ENCODE measurements around the gene CNGA3.

The CNGA3 gene

GRCh38 chr2:98378901-98379300 is 32.6 kb downstream of the CNGA3 start:
- DNase-seq, result no peak

- no peak for DNase-seq
Measured at GRCh38 chr2:98379311-98380202, 33.3 kb downstream of the CNGA3 start.

- DNase-seq, result no peak
Measured at GRCh38 chr2:98380203-98380535, 33.9 kb downstream of the CNGA3 start.

- no peak for DNase-seq
Measured at GRCh38 chr2:98381494-98381893, 35.2 kb downstream of the CNGA3 start.

- no peak for DNase-seq
Measured at GRCh38 chr2:98382086-98382485, 35.8 kb downstream of the CNGA3 start.

- DNase-seq, result no peak
Measured at GRCh38 chr2:98382739-98383138, 36.5 kb downstream of the CNGA3 start.

- DNase-seq, result no peak
Measured at GRCh38 chr2:98383166-98383565, 36.9 kb downstream of the CNGA3 start.

GRCh38 chr2:98385050-98385699 is 38.9 kb downstream of the CNGA3 start:
- DNase-seq, result peak; percentile 40

GRCh38 chr2:98387478-98387877 is 41.2 kb downstream of the CNGA3 start:
- DNase-seq, result no peak

GRCh38 chr2:98388081-98388480 is 41.8 kb downstream of the CNGA3 start:
- no peak for DNase-seq

GRCh38 chr2:98388601-98389250 is 42.5 kb downstream of the CNGA3 start:
- DNase-seq, result no peak

GRCh38 chr2:98389251-98389605 is 43.0 kb downstream of the CNGA3 start:
- no peak for DNase-seq

GRCh38 chr2:98390571-98391476 is 44.6 kb downstream of the CNGA3 start:
- no peak for DNase-seq

GRCh38 chr2:98391581-98392270 is 45.5 kb downstream of the CNGA3 start:
- no peak for DNase-seq

- no peak for DNase-seq
Measured at GRCh38 chr2:98393354-98393753, 47.1 kb downstream of the CNGA3 start.

- no peak for DNase-seq
Measured at GRCh38 chr2:98394595-98395153, 48.4 kb downstream of the CNGA3 start.

- DNase-seq, result no peak
Measured at GRCh38 chr2:98395977-98396376, 49.7 kb downstream of the CNGA3 start.

- DNase-seq, result no peak
Measured at GRCh38 chr2:98396745-98397355, 50.6 kb downstream of the CNGA3 start.

- DNase-seq, result no peak
Measured at GRCh38 chr2:98399140-98399539, 52.9 kb downstream of the CNGA3 start.

- no peak for DNase-seq
Measured at GRCh38 chr2:98403878-98404277, 57.6 kb downstream of the CNGA3 start.

- DNase-seq, result peak; percentile 52
Measured at GRCh38 chr2:98404556-98405250, 58.4 kb downstream of the CNGA3 start.

All from T1000 (cell line).